Liver (tissue), 9 donors: ENCODE measurements around the gene GRIP1. TPM values are rescaled to one million over a fixed set of nuclear protein-coding genes. Genes with fewer than 3 reads are reported as not detected.
"Not testable (repeated sequence)": the region's sequence is repeated elsewhere in the genome, so short reads cannot be mapped to it uniquely, and the experiment has no call there.

Source experiments
- DNase-seq: peaks from one replicate; pipeline ENCODE4 v3.0.0-alpha.2; 2017; ENCODE audit warnings: low spot score
- H3K27ac ChIP-seq, 2 donors: one replicate each; pipeline ENCODE4 v1.7.0; 2013; ENCODE audit warnings: inconsistent platforms in 2 of 2, low read length in 2 of 2, control low read depth in 1 of 2, low read depth in 1 of 2, mild to moderate bottlenecking in 1 of 2
- H3K27me3 ChIP-seq, 4 donors: one replicate each; pipeline versions ENCODE4 v1.6.1 to v1.7.0; 2013; ENCODE audit warnings: low read length in 3 of 4, inconsistent platforms in 1 of 4, mild to moderate bottlenecking in 1 of 4, moderate library complexity in 1 of 4; ENCODE audit not compliant: control insufficient read depth in 4 of 4, insufficient read depth in 4 of 4
- H3K36me3 ChIP-seq, 4 donors: one replicate each; pipeline versions ENCODE4 v1.6.1 to v1.7.0; 2013; ENCODE audit warnings: low read length in 3 of 4, mild to moderate bottlenecking in 3 of 4, low read depth in 1 of 4, moderate library complexity in 1 of 4; ENCODE audit not compliant: control insufficient read depth in 4 of 4, insufficient read depth in 3 of 4
- H3K4me1 ChIP-seq, 4 donors: one replicate each; pipeline versions ENCODE4 v1.6.1 to v1.7.0; 2013; ENCODE audit warnings: low read length in 3 of 4, mild to moderate bottlenecking in 3 of 4, moderate library complexity in 1 of 4; ENCODE audit not compliant: control insufficient read depth in 4 of 4, insufficient read depth in 4 of 4
- H3K4me3 ChIP-seq, 3 donors: one replicate each; pipeline versions ENCODE4 v1.6.1 to v1.7.0; 2013; ENCODE audit warnings: low read length in 3 of 3, control low read depth in 1 of 3, low read depth in 1 of 3, mild to moderate bottlenecking in 1 of 3
- H3K9ac ChIP-seq, 2 donors: one replicate each; pipeline ENCODE4 v1.7.0; 2013; ENCODE audit warnings: low read length in 2 of 2, mild to moderate bottlenecking in 2 of 2, moderate library complexity in 2 of 2, control low read depth in 1 of 2, low read depth in 1 of 2
- H3K9me3 ChIP-seq, 4 donors: one replicate each; pipeline versions ENCODE4 v1.6.1 to v1.7.0; 2013; ENCODE audit warnings: low read length in 3 of 4; ENCODE audit not compliant: control insufficient read depth in 4 of 4
- CTCF ChIP-seq: fragments of 150-350 bp; IDR thresholded peaks from 2 replicates; pipeline ENCODE4 v1.5.1; 2017; ENCODE audit warnings: improper control_type of control experiment, low read depth, low read length; ENCODE audit not compliant: missing input control
- FOXA1 ChIP-seq: IDR thresholded peaks from 2 replicates; pipeline ENCODE4 v1.6.1; 2016; ENCODE audit warnings: antibody characterized with exemption
- FOXA2 ChIP-seq: IDR thresholded peaks from 2 replicates; pipeline ENCODE4 v1.6.1; 2016; ENCODE audit warnings: antibody characterized with exemption
- GABPA ChIP-seq, 2 donors: IDR thresholded peaks in 1 of 2; conservative IDR thresholded peaks in 1 of 2; 2 replicates each; pipeline ENCODE4 v1.6.1; 2016; ENCODE audit warnings: antibody characterized with exemption in 2 of 2, mild to moderate bottlenecking in 1 of 2, moderate library complexity in 1 of 2
- HNF4A ChIP-seq, 2 donors: conservative IDR thresholded peaks; 2 replicates each; pipeline ENCODE4 v1.6.1; 2016; ENCODE audit warnings: antibody characterized with exemption in 2 of 2, mild to moderate bottlenecking in 2 of 2
- HNF4G ChIP-seq: IDR thresholded peaks from 2 replicates; pipeline ENCODE4 v1.6.1; 2016; ENCODE audit warnings: antibody characterized with exemption
- JUND ChIP-seq, 2 donors: IDR thresholded peaks; 2 replicates each; pipeline ENCODE4 v1.6.1; 2016; ENCODE audit warnings: antibody characterized with exemption in 2 of 2
- NR2F2 ChIP-seq: IDR thresholded peaks from 2 replicates; pipeline ENCODE4 v1.6.1; 2016; ENCODE audit warnings: antibody characterized with exemption
- RAD21 ChIP-seq, 2 donors: IDR thresholded peaks; 2 replicates each; pipeline ENCODE4 v1.6.1; 2016; ENCODE audit warnings: antibody characterized with exemption in 2 of 2, mild to moderate bottlenecking in 2 of 2
- REST ChIP-seq: IDR thresholded peaks from 2 replicates; pipeline ENCODE4 v1.6.1; 2016; ENCODE audit warnings: antibody characterized with exemption, mild to moderate bottlenecking
- RXRA ChIP-seq, 2 donors: IDR thresholded peaks; 2 replicates each; pipeline ENCODE4 v1.6.1; 2017 to 2018; ENCODE audit warnings: antibody characterized with exemption in 2 of 2, mild to moderate bottlenecking in 1 of 2
- SP1 ChIP-seq: IDR thresholded peaks from 2 replicates; pipeline ENCODE4 v1.6.1; 2018; ENCODE audit warnings: antibody characterized with exemption, mild to moderate bottlenecking
- TAF1 ChIP-seq: conservative IDR thresholded peaks from 2 replicates; pipeline ENCODE4 v1.6.1; 2016; ENCODE audit warnings: antibody characterized with exemption, mild to moderate bottlenecking
- YY1 ChIP-seq: IDR thresholded peaks from 2 replicates; pipeline ENCODE4 v1.6.1; 2016; ENCODE audit warnings: antibody characterized with exemption, mild to moderate bottlenecking
- WGBS: extraction: QIAGEN DNeasy Blood & Tissue Kit; methylation state at CpG from one replicate; pipeline ENCODE4 v1.1.7; 2013; 5-methylcytosine and 5-hydroxymethylcytosine counted together
- polyA plus RNA-seq, 2 donors: library from polyadenylated mRNA; stranded (reverse) in 1 of 2; unstranded in 1 of 2; fragments of 200-250 nt in 1 of 2; fragments of >200 nt in 1 of 2; fragmentation: Nextera tagmentation in 1 of 2; extraction: Ambion mirVana in 1 of 2; gene quantifications; one replicate each; pipeline versions ENCODE4 v1.2.1 to v1.2.3, GENCODE V29; 2013 to 2015
- total RNA-seq, 2 donors: library from RNA; depleted of rRNA; stranded (reverse); fragments of >200 nt; gene quantifications; one replicate each; pipeline ENCODE4 v1.2.3, GENCODE V29; 2014
- TF ChIP-seq, protein P1 (sequence below): IDR thresholded peaks from 2 replicates; pipeline ENCODE4 v1.6.1; 2016; ENCODE audit warnings: antibody characterized with exemption
- TF ChIP-seq, protein P2 (sequence below): IDR thresholded peaks from 2 replicates; pipeline ENCODE4 v1.6.1; 2016; ENCODE audit warnings: antibody characterized with exemption
- TF ChIP-seq, protein P3 (sequence below): IDR thresholded peaks from 2 replicates; pipeline ENCODE4 v1.6.1; 2016; ENCODE audit warnings: antibody characterized with exemption
- donor health status: healthy.
- donor health status: healthy.
- donor health status: healthy.
- donor health status: healthy.
- donor health status: healthy.

GRIP1 gene
- total and polyA plus RNA-seq, 4 donors: 0.05 to 1.5 (median 0.24) TPM

- WGBS: 58% methylated on average over 6 of the region's 6 CpGs
- H3K9me3 ChIP-seq: no peaks in the 10 kb centered on the region
- no peaks in the 10 kb centered on the region for H3K27me3 ChIP-seq
- H3K27ac ChIP-seq: no peak overlapping the region
- TF ChIP-seq, protein P1, sequence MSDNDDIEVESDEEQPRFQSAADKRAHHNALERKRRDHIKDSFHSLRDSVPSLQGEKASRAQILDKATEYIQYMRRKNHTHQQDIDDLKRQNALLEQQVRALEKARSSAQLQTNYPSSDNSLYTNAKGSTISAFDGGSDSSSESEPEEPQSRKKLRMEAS: no peak
- TF ChIP-seq NR2F2 (no peak), TAF1 (no peak), RXRA (IDR thresholded peaks at IDR 0.05) (no peak), SP1 (no peak), YY1 (no peak), REST (no peak), RAD21 (IDR thresholded peaks at IDR 0.05) (no peak), GABPA (IDR thresholded peaks at IDR 0.05 in 1 of 2, conservative IDR thresholded peaks at IDR 0.05 in 1 of 2) (no peak), FOXA1 (no peak), HNF4G (no peak), CTCF (no peak), FOXA2 (no peak), JUND (IDR thresholded peaks at IDR 0.05) (no peak), HNF4A (conservative IDR thresholded peaks at IDR 0.05) (no peak)
- TF ChIP-seq, protein P2, sequence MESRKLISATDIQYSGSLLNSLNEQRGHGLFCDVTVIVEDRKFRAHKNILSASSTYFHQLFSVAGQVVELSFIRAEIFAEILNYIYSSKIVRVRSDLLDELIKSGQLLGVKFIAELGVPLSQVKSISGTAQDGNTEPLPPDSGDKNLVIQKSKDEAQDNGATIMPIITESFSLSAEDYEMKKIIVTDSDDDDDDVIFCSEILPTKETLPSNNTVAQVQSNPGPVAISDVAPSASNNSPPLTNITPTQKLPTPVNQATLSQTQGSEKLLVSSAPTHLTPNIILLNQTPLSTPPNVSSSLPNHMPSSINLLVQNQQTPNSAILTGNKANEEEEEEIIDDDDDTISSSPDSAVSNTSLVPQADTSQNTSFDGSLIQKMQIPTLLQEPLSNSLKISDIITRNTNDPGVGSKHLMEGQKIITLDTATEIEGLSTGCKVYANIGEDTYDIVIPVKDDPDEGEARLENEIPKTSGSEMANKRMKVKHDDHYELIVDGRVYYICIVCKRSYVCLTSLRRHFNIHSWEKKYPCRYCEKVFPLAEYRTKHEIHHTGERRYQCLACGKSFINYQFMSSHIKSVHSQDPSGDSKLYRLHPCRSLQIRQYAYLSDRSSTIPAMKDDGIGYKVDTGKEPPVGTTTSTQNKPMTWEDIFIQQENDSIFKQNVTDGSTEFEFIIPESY: no peak
- TF ChIP-seq, protein P3, sequence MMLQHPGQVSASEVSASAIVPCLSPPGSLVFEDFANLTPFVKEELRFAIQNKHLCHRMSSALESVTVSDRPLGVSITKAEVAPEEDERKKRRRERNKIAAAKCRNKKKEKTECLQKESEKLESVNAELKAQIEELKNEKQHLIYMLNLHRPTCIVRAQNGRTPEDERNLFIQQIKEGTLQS: no peak
- H3K9ac ChIP-seq: no peak overlapping the region
- no peak for DNase-seq
- H3K4me3 ChIP-seq: no peak overlapping the region
- H3K4me1 ChIP-seq: peaks cover 2 to 12% (median 3%) of the 10 kb centered on the region in 4 donors
- H3K36me3 ChIP-seq: peaks cover 0 to 5% (median 3%) of the 10 kb centered on the region in 4 donors
Measured at GRCh38 chr12:66304296-66304900, 374.5 kb downstream of the GRIP1 start.

DNA sequence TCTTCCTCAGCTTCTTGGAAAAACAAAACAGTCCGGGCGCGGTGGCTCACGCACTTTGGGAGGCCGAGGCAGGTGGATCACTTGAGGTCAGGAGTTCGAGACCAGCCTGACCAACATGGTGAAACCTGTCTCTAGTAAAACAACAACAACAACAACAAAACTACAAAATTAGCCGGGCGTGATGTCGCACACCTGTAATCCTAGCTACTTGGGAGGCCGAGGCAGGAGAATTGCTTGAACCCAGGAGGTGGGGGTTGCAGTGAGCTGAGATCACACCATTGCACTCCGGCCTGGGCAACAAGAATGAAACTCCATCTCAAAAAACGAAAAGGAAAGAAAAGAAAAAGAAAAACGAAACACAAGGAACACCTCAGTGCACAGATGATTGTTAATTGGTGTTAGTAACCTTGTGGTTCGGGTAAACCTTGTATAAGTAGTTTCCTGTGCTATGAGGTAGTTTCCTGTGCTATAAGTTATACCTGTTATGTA lies 375.5 kb downstream of the GRIP1 start:
- H3K4me1 ChIP-seq: peaks cover 2 to 12% (median 3%) of the 10 kb centered on the region in 4 donors
- H3K4me3 ChIP-seq, H3K9me3 ChIP-seq, DNase-seq, H3K27ac ChIP-seq, H3K36me3 ChIP-seq, H3K27me3 ChIP-seq, H3K9ac ChIP-seq: not testable (repeated sequence)
- WGBS: 80% methylated on average over 14 of the region's 14 CpGs
